ENCODE data around the gene KANSL1L.
A peak's percentile ranks its signal among the peaks of the same experiment; 100 is the strongest.
"Not testable (repeated sequence)": the region's sequence is repeated elsewhere in the genome, so short reads cannot be mapped to it uniquely, and the experiment has no call there.

KANSL1L gene
- 5.5 to 22.1 (median 11.7) reads per million in 18 experiments for total RNA-seq

- peak; percentile 97 to 98 for DNase-seq
Measured at GRCh38 chr2:210171309-210172218, at the start of gene KANSL1L. Gene KANSL1L, minus strand, starts transcription at chr2:210171409. Its CDS starts 16,827 bp downstream, at chr2:210154582.

GRCh38 chr2:210215120-210215519 lies 43.9 kb upstream of the KANSL1L start:
- DNase-seq = no peak

DNA sequence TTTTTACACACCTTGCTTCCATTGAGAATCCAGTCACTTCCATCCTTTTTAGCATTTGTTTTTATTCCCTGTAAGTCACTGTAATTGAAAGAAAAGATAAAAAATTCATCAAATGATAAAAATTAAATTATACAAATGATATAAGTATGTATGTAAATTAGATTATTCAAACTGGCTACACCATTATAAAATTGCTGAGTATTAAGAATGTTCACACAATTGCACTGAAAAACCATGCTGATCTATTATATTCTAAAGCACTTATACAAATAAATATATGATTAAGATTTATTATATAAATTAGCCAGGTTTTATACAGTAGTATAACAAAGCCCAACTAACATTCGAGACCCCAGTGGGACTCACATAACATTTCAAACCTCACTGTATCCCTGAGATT lies 39.0 kb upstream of the KANSL1L start:
- DNase-seq = no peak

DNA sequence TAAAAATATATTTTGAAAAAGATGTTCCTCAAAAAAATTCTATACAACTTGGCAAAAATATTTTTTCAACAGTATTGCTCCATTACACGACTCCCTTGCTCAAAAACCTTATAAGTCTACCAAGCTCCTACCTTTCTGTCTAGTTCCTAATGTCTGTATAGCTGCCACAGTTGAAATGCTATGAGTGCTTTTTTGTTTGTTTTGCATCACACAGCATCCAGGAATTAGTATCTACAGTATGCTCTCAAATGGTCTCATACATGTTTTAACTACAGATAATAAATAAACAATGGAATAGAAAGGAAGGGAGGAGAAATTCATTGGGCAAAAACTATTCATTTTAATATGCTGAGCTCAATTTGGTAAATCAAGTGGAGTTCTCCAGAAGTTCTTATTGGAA lies 36.7 kb upstream of the KANSL1L start:
- DNase-seq = no peak

GRCh38 chr2:210203558-210203957 lies 32.3 kb upstream of the KANSL1L start:
- no peak for DNase-seq

- no peak for DNase-seq
Measured at GRCh38 chr2:210203147-210203546, 31.9 kb upstream of the KANSL1L start.

DNA sequence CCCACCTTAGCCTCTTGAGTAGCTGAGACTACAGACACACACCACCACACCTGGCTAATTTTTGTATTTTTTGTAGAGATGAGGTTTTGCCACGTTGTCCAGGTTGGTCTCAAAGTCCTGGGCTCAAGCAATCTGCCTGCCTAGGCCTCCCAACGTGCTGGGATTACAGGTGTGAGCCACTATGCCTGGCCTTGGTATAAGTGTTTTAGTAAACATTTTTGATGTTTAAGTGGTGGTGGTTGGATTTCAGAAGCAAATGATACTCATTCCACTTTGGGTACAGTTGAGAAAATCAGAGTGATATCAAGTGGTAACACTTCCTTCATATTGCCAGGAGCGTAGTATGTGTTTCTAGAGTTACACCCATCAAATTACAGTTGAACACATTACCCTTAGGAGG lies 28.6 kb upstream of the KANSL1L start:
- no peak for DNase-seq

- peak; percentile 9 to 36 for DNase-seq
Measured at GRCh38 chr2:210199186-210199765, 28.1 kb upstream of the KANSL1L start.

DNA sequence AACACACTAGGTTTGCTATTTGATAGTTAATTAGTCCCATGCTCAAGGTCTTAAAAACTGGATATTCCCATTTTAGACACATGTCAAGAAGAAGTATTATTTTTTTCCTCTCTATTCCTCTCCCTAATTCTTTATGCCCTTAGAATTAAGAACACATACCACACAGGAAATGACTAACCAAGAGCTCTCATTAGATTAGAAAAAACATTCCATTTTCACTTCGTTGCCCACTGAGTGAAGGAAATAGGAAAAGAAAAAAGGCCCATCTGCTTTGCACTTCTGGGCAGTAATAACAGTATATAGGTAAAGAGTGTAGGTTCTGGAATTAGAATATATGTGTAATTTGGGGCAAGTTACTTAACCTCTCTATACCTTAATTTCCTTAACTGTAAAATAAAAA lies 27.1 kb upstream of the KANSL1L start:
- no peak for DNase-seq

GRCh38 chr2:210197720-210198119 lies 26.5 kb upstream of the KANSL1L start:
- DNase-seq = no peak

DNA sequence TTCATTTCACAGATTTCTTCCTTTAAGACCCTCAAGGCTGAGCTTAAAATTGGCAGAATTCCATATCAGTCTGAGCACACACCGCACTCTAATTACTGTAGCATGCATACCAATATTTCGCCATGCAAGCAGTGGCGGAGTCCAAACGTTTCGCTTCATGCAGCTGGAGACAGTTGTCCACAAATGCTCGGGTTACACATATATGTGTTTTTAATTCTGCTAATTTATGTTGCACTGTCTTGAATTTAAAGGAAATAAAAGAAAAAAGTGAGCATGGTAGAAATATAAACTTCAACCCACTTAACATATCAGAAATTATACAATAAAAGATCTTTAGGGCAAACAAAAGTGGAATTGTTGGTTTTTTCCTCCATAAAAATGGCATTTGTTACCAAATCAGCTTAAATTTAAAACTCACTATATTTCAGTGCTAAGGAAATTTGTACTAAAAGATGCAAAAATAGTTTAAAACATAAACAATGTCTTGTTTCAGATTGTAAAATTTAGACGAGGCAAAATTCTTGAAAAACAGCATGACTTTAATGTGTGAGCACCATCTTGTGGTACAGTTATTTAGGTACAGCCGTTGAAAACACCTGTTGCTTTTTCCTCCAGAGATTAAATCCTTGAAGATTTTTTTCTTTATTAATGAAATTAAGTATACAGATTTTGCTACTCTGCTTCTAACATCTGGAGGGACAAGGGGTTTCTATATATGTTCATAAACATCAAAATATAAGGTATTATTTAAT lies 24.1 kb upstream of the KANSL1L start:
- DNase-seq = peak; percentile 55 to 57

DNA sequence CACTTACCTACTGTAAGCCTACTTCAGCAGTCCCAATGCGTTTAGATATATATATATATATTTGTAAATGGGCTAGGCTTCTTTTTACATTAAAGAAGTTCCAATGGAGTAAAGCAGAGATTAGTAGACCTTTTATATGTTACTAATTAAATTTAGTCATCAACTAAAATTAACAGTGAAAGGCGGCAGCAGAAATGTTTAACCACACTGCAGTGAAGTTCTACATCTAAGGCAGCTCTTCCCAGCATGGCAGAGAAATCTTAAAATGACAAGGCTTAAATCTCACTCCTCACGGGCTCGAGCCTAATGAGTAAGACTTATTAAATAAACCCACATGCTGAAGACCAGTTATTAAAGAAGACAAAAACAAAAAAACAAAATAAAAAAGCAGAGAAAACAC lies 19.1 kb upstream of the KANSL1L start:
- DNase-seq = no peak

DNA sequence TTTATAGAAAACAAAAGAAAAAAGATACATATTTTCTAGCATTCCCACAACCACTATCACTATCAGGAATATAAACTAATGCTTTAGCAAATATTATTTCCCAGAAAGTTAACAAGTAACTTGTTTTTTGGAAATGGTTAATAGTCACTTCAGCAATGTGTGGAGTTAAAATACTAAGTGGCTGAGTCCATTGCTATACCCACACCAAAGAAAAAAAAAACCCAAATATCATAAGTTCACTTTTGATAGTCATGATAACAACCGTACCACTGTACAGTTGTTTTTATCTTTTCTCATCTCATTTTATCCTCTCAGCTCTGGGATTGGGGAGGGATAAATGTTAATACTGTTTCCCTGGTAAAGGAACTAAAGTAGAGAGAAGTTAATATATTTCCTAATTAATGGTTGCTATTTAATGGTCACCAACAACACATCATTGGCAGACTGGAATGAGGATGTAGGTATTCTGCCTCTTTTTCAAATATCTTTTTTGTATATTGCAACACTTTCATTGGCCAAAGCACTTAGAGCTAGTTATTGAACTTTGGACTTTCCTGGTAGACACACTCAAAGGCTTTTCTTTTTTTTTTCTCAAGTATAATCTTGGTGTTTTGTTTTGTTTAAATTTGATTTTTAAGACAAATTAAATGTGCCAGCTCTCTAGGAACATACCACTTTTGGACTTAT lies 18.4 kb upstream of the KANSL1L start:
- peak in 1 of 2 donors; percentile 50 for DNase-seq

DNA sequence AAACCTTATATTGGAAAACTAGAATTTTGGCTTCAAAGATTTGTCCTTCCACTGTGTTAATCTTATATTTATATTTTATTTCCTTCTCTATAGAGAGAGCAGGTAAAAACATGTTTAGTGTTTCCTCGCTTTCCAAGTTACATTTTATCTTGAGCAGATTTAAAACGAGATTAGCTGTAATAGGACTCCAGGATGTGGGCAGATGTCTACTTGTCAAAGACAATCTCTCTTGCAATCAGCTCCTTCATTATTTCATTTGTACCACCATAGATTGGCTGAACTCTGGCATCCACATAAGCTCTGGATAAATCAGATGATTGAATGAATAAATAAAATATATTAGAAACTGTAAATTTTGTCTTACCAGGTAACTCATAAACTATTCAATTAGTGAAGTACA lies 17.5 kb upstream of the KANSL1L start:
- DNase-seq = no peak

GRCh38 chr2:210188190-210188589 lies 17.0 kb upstream of the KANSL1L start:
- no peak for DNase-seq

DNA sequence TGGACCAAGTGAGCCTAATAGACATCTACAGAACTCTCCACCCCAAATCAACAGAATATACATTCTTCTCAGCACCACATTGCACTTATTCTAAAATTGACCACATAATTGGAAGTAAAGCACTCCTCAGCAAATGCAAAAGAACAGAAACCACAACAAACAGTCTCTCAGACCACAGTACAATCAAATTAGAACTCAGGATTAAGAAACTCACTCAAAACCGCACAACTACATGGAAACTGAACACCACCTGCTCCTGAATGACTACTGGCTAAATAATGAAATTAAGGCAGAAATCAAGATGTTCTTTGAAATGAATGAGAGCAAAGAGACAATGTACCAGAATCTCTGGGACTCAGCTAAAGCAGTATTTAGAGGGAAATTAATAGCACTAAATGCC lies 12.7 kb upstream of the KANSL1L start:
- DNase-seq = not testable (repeated sequence)

DNA sequence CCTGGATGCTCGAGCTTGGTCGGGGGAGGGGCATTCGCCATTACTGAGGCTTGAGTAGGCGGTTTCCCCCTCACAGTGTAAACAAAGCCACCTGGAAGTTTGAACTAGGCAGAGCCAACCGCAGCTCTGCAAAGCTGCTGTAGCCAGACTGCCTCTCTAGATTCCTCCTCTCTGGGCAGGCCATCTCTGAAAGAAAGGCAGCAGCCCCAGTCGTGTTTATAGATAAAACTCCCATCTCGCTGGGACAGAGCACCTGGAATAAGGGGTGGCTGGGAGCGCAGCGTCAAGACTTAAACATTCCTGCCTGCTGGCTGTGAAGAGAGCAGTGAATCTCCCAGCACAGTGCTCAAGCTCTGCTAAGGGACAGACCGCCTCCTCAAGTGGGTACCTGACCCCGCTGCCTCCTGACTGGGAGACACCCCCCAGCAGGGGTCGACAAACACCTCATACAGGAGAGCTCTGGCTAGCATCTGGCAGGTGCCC lies 10.4 kb upstream of the KANSL1L start:
- not testable (repeated sequence) for DNase-seq

GRCh38 chr2:210181033-210181605 lies 9.9 kb upstream of the KANSL1L start:
- not testable (repeated sequence) for DNase-seq

DNA sequence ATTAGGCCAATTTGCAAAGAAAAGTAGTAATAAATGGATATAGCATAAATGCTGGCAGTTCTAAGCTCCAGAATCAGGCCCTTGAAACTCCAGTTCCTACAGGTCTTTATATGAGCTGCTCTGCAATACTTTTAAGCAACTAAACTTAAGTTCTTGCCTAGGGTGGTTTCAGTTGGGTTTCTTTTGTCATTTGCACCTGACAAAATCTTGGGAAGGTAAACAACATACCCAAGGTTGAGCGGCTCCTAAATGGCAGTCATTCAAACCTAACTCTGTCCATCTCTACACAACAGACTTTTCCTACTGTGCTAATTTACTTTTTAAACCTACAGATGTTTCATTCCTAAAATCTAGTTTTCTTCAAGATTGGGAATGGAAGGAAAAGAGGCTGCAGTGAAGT lies 9.3 kb upstream of the KANSL1L start:
- DNase-seq = no peak

DNA sequence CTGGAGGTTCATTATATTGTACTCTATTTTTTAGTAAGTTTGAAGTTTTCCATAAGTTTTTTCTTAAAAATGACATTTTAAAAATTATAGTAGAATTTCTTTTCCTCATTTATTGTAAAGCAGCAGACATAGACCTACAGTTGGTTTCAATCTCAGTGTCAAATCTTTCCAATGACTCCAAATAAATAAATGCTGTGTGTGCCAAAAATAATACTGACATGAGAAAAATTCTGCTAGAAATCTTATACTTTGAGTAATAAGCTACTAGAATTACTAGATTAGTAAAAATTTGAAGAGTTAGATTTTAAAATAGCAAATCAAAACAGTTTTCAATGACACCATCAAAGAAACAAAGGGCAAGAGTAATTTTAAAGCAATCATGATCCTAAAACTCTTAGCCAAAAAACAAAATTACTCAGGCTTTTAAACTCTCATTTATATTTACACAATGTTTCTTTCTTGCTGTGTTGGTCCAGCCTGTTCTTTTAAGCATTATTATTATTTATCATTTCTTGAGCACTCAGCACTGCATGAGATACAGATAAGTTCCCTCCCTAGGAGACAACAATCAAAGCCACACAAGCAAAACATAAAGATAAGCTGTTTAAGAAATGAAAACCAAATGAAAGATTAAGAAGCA lies 8.3 kb upstream of the KANSL1L start:
- DNase-seq = no peak

- DNase-seq = no peak
Measured at GRCh38 chr2:210177769-210178168, 6.6 kb upstream of the KANSL1L start.

DNA sequence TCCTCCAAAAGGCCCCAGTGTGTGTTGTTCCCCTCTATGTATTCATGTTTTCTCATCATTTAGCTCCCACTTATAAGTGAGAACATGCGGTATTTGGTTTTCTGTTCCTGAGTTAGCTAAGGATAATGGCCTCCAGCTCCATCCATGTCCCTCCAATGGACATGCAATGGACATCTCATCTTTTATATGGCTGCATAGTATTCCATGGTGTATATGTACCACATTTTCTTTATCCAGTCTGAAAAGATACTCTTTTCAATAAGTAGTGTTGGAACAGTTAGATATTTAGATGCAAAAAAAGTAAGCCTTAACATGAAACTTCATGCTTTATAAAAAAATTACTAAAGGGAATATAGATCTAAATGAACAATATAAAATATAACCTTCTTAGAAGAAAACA lies 5.9 kb upstream of the KANSL1L start:
- DNase-seq = not testable (repeated sequence)
